A549 (cell line): Measurements from ENCODE around the gene TRIM69.
"Not testable (repeated sequence)": the region's sequence is repeated elsewhere in the genome, so short reads cannot be mapped to it uniquely, and the experiment has no call there.

ENCODE experiments used
- CHD4 ChIP-seq: fragments of 200-600 bp; sonication (generic); IDR thresholded peaks from 2 replicates; pipeline ENCODE4 v1.6.1; 2016; ENCODE audit warnings: antibody characterized with exemption, mild to moderate bottlenecking, borderline replicate concordance
- CTCF ChIP-seq: fragments of >200 bp; sonication (Bioruptor Twin); formaldehyde crosslinking; IDR thresholded peaks from 3 replicates; pipeline ENCODE4 v1.5.1; 2016
- EP300 ChIP-seq, 2 experiments: fragments of >200 bp; sonication (Bioruptor Twin); formaldehyde crosslinking; IDR thresholded peaks; 2 replicates in 1 of 2; 3 replicates in 1 of 2; pipeline ENCODE4 v1.6.1; 2016 to 2017
- NR3C1 ChIP-seq: fragments of >200 bp; sonication (Bioruptor Twin); formaldehyde crosslinking; IDR thresholded peaks from 3 replicates; pipeline ENCODE4 v1.6.1; 2017
- RFX5 ChIP-seq: fragments of 450-650 bp; IDR thresholded peaks from 2 replicates; pipeline ENCODE4 v1.7.1; 2014; ENCODE audit warnings: antibody characterized with exemption, mild to moderate bottlenecking, moderate library complexity
- USF2 ChIP-seq: fragments of 450-650 bp; IDR thresholded peaks from 2 replicates; pipeline ENCODE4 v1.6.1; 2014; ENCODE audit warnings: antibody characterized with exemption
- TF ChIP-seq, protein P1 (sequence below): IDR thresholded peaks from 2 replicates; pipeline ENCODE4 v1.6.1; 2012

DNA sequence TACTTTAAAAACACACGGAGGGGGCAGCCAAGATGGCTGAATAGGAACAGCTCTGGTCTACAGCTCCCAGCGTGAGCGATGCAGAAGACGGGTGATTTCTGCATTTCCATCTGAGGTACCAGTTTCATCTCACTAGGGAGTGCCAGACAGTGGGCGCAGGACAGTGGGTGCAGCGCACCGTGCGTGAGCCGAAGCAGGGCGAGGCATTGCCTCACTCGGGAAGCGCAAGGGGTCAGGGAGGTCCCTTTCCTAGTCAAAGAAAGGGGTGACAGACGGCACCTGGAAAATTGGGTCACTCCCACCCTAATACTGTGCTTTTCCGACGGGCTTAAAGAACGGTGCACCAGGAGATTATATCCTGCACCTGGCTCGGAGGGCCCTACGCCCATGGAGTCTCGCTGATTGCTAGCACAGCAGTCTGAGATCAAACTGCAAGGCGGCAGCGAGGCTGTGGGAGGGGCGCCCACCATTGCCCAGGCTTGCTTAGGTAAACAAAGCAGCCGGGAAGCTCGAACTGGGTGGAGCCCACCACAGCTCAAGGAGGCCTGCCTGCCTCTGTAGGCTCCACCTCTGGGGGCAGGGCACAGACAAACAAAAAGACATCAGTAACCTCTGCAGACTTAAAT, 3.0 kb downstream of the TRIM69 start:
- TF ChIP-seq CTCF; RFX5; USF2; EP300 (IDR thresholded peaks at IDR 0.05); CHD4; NR3C1: not testable (repeated sequence)
- TF ChIP-seq, protein P1, sequence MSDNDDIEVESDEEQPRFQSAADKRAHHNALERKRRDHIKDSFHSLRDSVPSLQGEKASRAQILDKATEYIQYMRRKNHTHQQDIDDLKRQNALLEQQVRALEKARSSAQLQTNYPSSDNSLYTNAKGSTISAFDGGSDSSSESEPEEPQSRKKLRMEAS: not testable (repeated sequence)
